HG03097 (cell line): ENCODE results near the gene PTGDR2.

Experiments
- ATAC-seq: cut with Tn5 transposase; IDR thresholded peaks from one replicate; pipeline ENCODE4 v1.9.1; 2021; ENCODE audit not compliant: unreplicated experiment, low FRiP score

The PTGDR2 gene

GRCh38 chr11:60859616-60860250 is 4.0 kb upstream of the PTGDR2 start:
- ATAC-seq = no peak

GRCh38 chr11:60858731-60859464 is 3.1 kb upstream of the PTGDR2 start:
- ATAC-seq = no peak

- no peak for ATAC-seq
Observed at GRCh38 chr11:60858236-60858635, 2.5 kb upstream of the PTGDR2 start.

- ATAC-seq = no peak
Observed at GRCh38 chr11:60857378-60858232, 1.9 kb upstream of the PTGDR2 start.

GRCh38 chr11:60854847-60855725 is 664 bp downstream of the PTGDR2 start:
- no peak for ATAC-seq

- no peak for ATAC-seq
Observed at GRCh38 chr11:60854140-60854846, 1.5 kb downstream of the PTGDR2 start.

GRCh38 chr11:60852982-60853950 is 2.5 kb downstream of the PTGDR2 start:
- no peak for ATAC-seq

- no peak for ATAC-seq
Observed at GRCh38 chr11:60852117-60852981, 3.4 kb downstream of the PTGDR2 start.

- ATAC-seq = no peak
Observed at GRCh38 chr11:60851327-60852104, 4.2 kb downstream of the PTGDR2 start.

GRCh38 chr11:60849641-60850520 is 5.9 kb downstream of the PTGDR2 start:
- ATAC-seq = no peak

- ATAC-seq = no peak
Observed at GRCh38 chr11:60848714-60849151, 7.0 kb downstream of the PTGDR2 start.

- ATAC-seq = no peak
Observed at GRCh38 chr11:60847896-60848295, 7.9 kb downstream of the PTGDR2 start.

- no peak for ATAC-seq
Observed at GRCh38 chr11:60847281-60847680, 8.5 kb downstream of the PTGDR2 start.

GRCh38 chr11:60845338-60845737 is 10.4 kb downstream of the PTGDR2 start:
- no peak for ATAC-seq

GRCh38 chr11:60844870-60845221 is 10.9 kb downstream of the PTGDR2 start:
- no peak for ATAC-seq
